Duodenal mucosa (tissue), 2 donors: ENCODE measurements around the gene ARHGAP19.

Experiments
- H3K27ac ChIP-seq: one replicate; pipeline ENCODE4 v1.7.0; 2013; ENCODE audit warnings: low read depth, low read length
- H3K27me3 ChIP-seq, 2 donors: one replicate each; pipeline ENCODE4 v1.7.0; 2013; ENCODE audit warnings: low read length in 2 of 2, control low read depth in 1 of 2; ENCODE audit not compliant: insufficient read depth in 2 of 2, control insufficient read depth in 1 of 2
- H3K36me3 ChIP-seq, 2 donors: one replicate each; pipeline ENCODE4 v1.7.0; 2013; ENCODE audit warnings: low read length in 2 of 2, control low read depth in 1 of 2; ENCODE audit not compliant: insufficient read depth in 2 of 2, control insufficient read depth in 1 of 2
- H3K4me1 ChIP-seq, 2 donors: one replicate each; pipeline ENCODE4 v1.7.0; 2013; ENCODE audit warnings: low read length in 2 of 2, control low read depth in 1 of 2; ENCODE audit not compliant: insufficient read depth in 2 of 2, control insufficient read depth in 1 of 2
- H3K4me3 ChIP-seq, 2 donors: one replicate each; pipeline ENCODE4 v1.7.0; 2013; ENCODE audit warnings: low read length in 2 of 2, low read depth in 1 of 2
- H3K9ac ChIP-seq, 2 donors: one replicate each; pipeline ENCODE4 v1.7.0; 2013; ENCODE audit warnings: low read length in 2 of 2, low read depth in 1 of 2
- H3K9me3 ChIP-seq, 2 donors: one replicate each; pipeline ENCODE4 v1.7.0; 2013; ENCODE audit warnings: low read length in 2 of 2, control low read depth in 1 of 2; ENCODE audit not compliant: control insufficient read depth in 1 of 2

The ARHGAP19 gene

GRCh38 chr10:97261183-97261582 lies 31.3 kb downstream of the ARHGAP19 start:
- peaks cover 3 to 12% of the 10 kb centered on the region in 2 donors for H3K36me3 ChIP-seq
- H3K9me3 ChIP-seq: no peaks in the 10 kb centered on the region
- H3K9ac ChIP-seq: no peak overlapping the region
- peaks cover 7 to 22% of the 10 kb centered on the region in 2 donors for H3K4me1 ChIP-seq
- no peaks in the 10 kb centered on the region for H3K27me3 ChIP-seq
- H3K27ac ChIP-seq: no peak overlapping the region
- no peak overlapping the region for H3K4me3 ChIP-seq

DNA sequence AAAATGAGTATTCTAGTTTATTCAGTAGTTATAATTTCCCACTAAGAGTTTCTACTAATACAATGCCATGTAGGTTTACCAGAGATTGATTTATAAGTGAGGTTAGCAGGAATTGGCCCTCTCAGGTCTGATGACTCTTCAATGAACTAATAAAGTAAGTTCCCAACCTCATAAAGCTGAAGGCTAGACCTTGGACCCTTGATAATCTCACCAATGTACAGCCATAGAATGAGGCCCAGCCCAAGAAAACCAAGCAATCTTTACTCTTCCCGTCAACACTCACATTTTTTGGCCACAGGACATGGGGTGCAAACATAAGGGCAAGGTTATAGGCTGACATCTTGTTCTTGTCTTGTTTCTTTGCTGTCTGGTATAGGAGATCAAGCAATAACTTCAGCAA lies 33.3 kb downstream of the ARHGAP19 start:
- Histone ChIP-seq H3K27me3 (no peaks in the 10 kb centered on the region), H3K4me1 (peaks cover 7 to 20% of the 10 kb centered on the region in 2 donors), H3K9me3 (no peaks in the 10 kb centered on the region), H3K9ac (no peak overlapping the region), H3K4me3 (peak overlapping the region in 1 of 2 donors; percentile 35), H3K36me3 (peaks cover 8 to 18% of the 10 kb centered on the region in 2 donors), H3K27ac (peak overlapping the region; percentile 33)

- peaks cover 8 to 17% of the 10 kb centered on the region in 2 donors for H3K36me3 ChIP-seq
- no peak overlapping the region for H3K4me3 ChIP-seq
- no peak overlapping the region for H3K9ac ChIP-seq
- no peak overlapping the region for H3K27ac ChIP-seq
- peaks cover 7 to 20% of the 10 kb centered on the region in 2 donors for H3K4me1 ChIP-seq
- H3K9me3 ChIP-seq: no peaks in the 10 kb centered on the region
- no peaks in the 10 kb centered on the region for H3K27me3 ChIP-seq
Measured at GRCh38 chr10:97256356-97256755, 36.1 kb downstream of the ARHGAP19 start.

DNA sequence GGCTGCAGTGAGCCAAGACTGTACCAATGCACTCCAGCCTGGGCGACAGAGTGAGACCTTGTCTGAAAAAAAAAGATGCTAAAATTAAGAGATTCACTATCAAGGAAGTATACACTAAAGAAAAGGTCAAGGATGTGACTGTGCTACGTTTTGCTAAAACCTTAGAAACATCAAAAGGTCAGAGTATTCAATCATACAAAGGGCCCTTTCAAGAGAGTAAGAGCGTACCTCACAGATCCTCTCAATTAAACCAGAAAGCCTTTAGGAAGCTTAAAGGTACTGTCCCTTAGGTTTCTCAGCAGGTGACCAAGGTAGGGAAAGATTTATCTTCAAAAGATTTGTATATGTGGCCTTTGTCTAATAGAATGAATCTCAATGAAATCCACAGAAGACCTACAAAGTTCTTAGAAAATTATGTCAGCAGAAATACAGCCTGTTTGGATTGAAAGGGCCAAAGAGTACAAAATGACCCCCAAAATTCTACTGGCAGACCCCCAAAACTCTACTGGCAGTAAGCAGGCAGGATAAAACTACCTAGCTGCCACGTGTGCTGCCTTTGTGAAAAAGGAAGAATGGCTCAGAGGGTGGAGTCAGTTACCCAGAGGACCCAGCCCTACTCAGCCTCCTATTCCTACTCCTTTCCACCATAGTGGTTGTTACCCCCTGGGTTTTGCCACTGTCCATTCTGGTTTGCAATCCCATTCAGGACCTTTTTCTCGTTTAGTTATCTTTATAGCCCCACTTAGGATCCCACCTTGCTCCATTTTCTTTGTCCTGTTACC lies 36.7 kb downstream of the ARHGAP19 start:
- Histone ChIP-seq H3K9ac (no peak overlapping the region), H3K4me1 (peaks cover 7 to 16% of the 10 kb centered on the region in 2 donors), H3K27ac (no peak overlapping the region), H3K4me3 (no peak overlapping the region), H3K9me3 (no peaks in the 10 kb centered on the region), H3K27me3 (no peaks in the 10 kb centered on the region), H3K36me3 (peaks cover 8 to 17% of the 10 kb centered on the region in 2 donors)

DNA sequence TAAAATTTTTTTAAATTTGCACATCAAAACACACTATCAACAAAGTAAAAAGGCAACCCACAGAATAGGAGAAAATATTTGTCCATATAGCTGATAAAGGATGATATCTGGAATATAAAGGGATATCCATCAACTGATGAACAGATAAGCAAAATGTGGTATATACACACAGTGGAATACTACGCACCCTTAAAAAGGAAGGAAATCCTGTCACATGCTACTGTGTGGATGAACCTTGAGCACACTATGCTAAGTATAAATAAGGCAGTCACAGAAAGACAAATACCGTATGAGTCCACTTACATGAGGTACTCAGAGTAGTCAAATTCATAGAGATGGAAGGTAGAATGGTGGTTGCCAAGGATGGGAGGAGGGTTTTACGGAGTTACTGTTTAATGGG lies 37.7 kb downstream of the ARHGAP19 start:
- Histone ChIP-seq H3K4me3 (no peak overlapping the region), H3K27me3 (no peaks in the 10 kb centered on the region), H3K27ac (no peak overlapping the region), H3K9me3 (no peaks in the 10 kb centered on the region), H3K36me3 (peaks cover 8 to 17% of the 10 kb centered on the region in 2 donors), H3K4me1 (peaks cover 7 to 15% of the 10 kb centered on the region in 2 donors), H3K9ac (no peak overlapping the region)

DNA sequence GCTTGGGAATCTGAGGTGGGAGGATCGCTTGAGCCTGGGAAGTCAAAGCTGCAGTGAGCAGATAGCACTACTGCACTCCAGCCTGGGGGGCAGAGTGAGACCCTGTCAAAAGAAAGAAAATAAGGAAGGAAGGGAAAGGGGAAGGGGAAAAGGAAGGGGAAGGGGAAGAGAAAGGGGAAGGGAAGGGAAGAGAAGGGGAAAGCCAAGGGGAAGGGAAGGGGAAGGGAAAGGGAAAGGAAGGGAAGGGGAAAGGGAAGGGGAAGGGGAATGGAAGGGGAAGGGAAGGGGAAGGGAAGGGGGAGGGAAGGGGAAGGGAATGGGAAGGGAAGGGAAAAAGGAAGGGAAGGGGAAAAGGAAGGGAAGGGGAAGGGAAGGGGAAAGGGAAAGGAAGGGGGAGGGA lies 41.5 kb downstream of the ARHGAP19 start:
- H3K36me3 ChIP-seq: peaks cover 5 to 17% of the 10 kb centered on the region in 2 donors

DNA sequence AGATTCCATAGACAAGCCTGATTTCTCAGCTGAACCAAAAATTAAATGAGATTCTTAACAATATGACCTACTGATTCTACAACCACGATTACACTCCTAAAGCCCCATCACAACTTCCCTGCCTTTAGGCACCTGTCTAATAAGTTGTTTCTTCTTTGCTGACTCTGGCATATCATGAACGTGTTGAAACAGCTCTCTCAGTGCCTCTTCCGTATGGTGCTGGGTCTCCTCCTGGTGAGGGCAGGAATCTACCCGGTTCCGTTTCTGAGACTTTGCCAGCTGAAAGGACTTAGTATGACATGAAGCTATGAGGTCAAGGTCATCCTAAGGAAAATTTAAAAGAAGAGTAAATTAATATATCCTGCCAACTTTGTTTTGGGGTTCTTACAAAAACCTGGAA lies 48.6 kb downstream of the ARHGAP19 start:
- Histone ChIP-seq H3K27me3 (no peaks in the 10 kb centered on the region), H3K9ac (no peak overlapping the region), H3K36me3 (peaks cover 4 to 24% of the 10 kb centered on the region in 2 donors), H3K4me3 (no peak overlapping the region), H3K27ac (no peak overlapping the region), H3K4me1 (no peaks in the 10 kb centered on the region), H3K9me3 (no peaks in the 10 kb centered on the region)

More for the DNA sequence above, 41.5 kb downstream of the ARHGAP19 start:
- Histone ChIP-seq H3K4me3 (no peak overlapping the region), H3K9me3 (no peaks in the 10 kb centered on the region), H3K27ac (no peak overlapping the region), H3K4me1 (no peaks in the 10 kb centered on the region), H3K9ac (no peak overlapping the region), H3K27me3 (no peaks in the 10 kb centered on the region)

GRCh38 chr10:97238855-97239254 lies 53.6 kb downstream of the ARHGAP19 start:
- Histone ChIP-seq H3K36me3 (peaks cover 3 to 20% of the 10 kb centered on the region in 2 donors), H3K9me3 (no peaks in the 10 kb centered on the region)

DNA sequence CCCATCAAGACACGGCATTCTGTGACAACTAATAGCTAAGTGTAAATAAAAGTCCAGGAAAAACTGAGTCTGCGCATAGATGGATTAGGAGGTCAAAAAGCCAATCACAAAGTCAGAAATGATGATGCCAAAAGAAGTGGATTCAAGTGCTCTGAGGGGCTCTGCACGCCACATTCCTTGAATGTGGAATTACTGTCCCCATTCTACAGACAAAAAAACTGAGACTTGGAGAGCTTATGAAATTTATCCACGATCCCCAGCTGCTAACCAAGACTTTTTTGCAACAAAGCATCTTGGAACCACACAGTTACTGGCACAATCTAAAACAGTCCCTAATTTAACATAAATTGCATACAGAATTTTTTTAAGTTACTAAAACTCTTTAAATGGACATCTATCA lies 57.1 kb downstream of the ARHGAP19 start:
- H3K9me3 ChIP-seq: no peaks in the 10 kb centered on the region
- H3K9ac ChIP-seq: no peak overlapping the region
- no peak overlapping the region for H3K4me3 ChIP-seq
- H3K27me3 ChIP-seq: no peaks in the 10 kb centered on the region
- peaks cover 0 to 12% of the 10 kb centered on the region in 2 donors for H3K36me3 ChIP-seq
- no peaks in the 10 kb centered on the region for H3K4me1 ChIP-seq
- H3K27ac ChIP-seq: no peak overlapping the region

More at GRCh38 chr10:97238855-97239254, 53.6 kb downstream of the ARHGAP19 start:
- Histone ChIP-seq H3K27me3 (no peaks in the 10 kb centered on the region), H3K4me1 (no peaks in the 10 kb centered on the region), H3K9ac (no peak overlapping the region), H3K27ac (no peak overlapping the region), H3K4me3 (no peak overlapping the region)

- Histone ChIP-seq H3K4me3 (no peak overlapping the region), H3K36me3 (peaks cover 0 to 12% of the 10 kb centered on the region in 2 donors), H3K9me3 (no peaks in the 10 kb centered on the region), H3K27ac (no peak overlapping the region), H3K9ac (no peak overlapping the region), H3K27me3 (no peaks in the 10 kb centered on the region), H3K4me1 (no peaks in the 10 kb centered on the region)
Measured at GRCh38 chr10:97234400-97234799, 58.0 kb downstream of the ARHGAP19 start.
